ENCODE measurements around the gene IQGAP3.

DNA sequence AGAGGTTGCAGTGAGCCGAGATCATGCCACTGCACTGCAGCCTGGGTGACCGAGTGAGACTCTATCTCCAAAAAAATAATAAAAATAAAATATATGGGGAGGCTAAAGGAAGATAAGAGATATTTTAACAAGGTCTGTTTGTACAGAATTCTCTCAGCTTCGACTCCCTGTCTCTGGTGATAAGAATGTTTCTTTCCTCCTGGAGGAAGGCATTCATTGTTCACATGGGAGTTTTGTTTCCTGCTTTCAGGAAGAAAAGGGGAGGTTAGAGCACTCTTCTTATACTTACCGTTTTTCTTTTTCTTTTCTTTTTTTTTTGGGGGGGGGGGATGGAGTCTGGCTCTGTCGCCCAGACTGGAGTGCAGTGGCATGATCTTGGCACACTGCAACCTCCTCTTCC, 17.2 kb upstream of the IQGAP3 start:
- TF ChIP-seq REST (IDR thresholded peaks at IDR 0.05; ENCODE audit: insufficient read depth in 1 of 2, low read depth in 2 of 2, low read length in 1 of 2) (no peak), POLR2AphosphoS5 (IDR thresholded peaks at IDR 0.05; ENCODE audit: low read depth, low read length) (no peak), TCF7L2 (IDR thresholded peaks at IDR 0.05; ENCODE audit: low read depth, low read length) (no peak)
- TF ChIP-seq, protein P1, sequence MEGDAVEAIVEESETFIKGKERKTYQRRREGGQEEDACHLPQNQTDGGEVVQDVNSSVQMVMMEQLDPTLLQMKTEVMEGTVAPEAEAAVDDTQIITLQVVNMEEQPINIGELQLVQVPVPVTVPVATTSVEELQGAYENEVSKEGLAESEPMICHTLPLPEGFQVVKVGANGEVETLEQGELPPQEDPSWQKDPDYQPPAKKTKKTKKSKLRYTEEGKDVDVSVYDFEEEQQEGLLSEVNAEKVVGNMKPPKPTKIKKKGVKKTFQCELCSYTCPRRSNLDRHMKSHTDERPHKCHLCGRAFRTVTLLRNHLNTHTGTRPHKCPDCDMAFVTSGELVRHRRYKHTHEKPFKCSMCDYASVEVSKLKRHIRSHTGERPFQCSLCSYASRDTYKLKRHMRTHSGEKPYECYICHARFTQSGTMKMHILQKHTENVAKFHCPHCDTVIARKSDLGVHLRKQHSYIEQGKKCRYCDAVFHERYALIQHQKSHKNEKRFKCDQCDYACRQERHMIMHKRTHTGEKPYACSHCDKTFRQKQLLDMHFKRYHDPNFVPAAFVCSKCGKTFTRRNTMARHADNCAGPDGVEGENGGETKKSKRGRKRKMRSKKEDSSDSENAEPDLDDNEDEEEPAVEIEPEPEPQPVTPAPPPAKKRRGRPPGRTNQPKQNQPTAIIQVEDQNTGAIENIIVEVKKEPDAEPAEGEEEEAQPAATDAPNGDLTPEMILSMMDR (IDR thresholded peaks at IDR 0.05): no peak
